GM18508 (cell line): ENCODE data around the gene FGF22.
"Not testable (repeated sequence)": the region's sequence is repeated elsewhere in the genome, so short reads cannot be mapped to it uniquely, and the experiment has no call there.

ENCODE experiments used
- ATAC-seq: cut with Tn5 transposase; IDR thresholded peaks from one replicate; pipeline ENCODE4 v1.9.1; 2021; ENCODE audit warnings: moderate number of reproducible peaks; ENCODE audit not compliant: insufficient read depth, unreplicated experiment

The FGF22 gene

DNA sequence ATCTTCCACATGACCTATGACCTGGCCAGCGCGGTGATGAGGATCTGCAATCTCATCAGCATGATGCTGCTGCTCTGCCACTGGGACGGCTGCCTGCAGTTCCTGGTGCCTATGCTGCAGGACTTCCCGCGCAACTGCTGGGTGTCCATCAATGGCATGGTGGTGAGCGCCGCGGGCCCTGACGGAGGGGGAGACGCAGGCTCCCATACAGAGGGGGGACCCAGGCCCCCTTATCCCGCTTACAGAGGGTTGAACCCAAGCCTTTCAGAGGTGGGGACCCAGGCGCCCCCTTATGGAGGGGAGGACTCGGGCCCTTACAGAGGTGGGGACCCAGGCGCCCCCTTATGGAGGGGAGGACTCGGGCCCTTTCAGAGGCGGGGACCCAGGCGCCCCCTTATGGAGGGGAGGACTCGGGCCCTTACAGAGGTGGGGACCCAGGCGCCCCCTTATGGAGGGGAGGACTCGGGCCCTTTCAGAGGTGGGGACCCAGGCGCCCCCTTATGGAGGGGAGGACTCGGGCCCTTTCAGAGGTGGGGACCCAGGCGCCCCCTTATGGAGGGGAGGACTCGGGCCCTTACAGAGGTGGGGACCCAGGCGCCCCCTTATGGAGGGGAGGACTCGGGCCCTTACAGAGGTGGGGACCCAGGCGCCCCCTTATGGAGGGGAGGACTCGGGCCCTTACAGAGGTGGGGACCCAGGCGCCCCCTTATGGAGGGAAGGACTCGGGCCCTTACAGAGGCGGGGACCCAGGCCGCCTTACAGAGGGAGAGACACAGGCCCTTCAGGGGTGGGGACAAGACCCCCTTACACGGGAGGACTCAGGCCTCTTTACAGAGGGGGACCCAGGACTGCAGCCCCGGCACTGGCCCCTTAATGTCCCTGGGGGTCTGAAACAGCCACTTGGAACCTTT lies 34.4 kb upstream of the FGF22 start:
- not testable (repeated sequence) for ATAC-seq

- ATAC-seq, result no peak
Measured at GRCh38 chr19:607301-608154, 32.2 kb upstream of the FGF22 start.

GRCh38 chr19:608155-609003 lies 31.3 kb upstream of the FGF22 start:
- ATAC-seq, result no peak

GRCh38 chr19:609004-609346 lies 30.7 kb upstream of the FGF22 start:
- no peak for ATAC-seq

- ATAC-seq, result no peak
Measured at GRCh38 chr19:610071-610800, 29.4 kb upstream of the FGF22 start.

DNA sequence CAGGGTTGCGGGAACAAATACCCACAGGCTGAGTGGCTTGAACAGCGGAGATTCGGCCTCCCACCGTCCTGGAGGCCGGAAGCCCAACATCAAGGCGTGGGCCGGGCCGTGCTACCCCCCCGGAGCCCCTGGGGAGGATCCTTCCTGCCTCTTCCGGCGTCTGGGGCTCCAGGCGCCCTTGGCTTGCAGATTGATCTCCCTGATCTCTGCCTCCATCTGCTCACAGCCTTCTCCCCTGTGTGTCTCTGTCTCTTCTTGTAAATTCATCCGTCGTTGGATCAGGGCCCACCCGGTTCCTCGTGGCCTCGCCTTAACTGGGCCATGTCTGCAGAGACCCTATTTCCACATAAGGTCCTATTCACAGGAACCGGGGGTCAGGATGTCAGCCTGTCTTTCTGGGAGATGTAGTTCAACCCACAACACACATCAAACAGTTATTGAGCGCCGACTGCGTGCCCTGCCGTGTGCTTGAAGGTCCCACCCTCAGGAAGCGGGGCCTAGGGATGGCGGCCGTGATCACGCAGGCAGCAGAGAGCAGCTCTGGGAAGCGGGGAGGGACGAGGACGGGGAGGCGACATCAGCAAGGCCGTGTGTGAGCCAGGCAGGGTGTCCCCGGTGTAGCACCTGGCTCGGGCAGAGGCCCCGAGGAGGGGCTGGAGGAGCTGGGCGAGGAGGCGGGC lies 28.7 kb upstream of the FGF22 start:
- ATAC-seq, result no peak

DNA sequence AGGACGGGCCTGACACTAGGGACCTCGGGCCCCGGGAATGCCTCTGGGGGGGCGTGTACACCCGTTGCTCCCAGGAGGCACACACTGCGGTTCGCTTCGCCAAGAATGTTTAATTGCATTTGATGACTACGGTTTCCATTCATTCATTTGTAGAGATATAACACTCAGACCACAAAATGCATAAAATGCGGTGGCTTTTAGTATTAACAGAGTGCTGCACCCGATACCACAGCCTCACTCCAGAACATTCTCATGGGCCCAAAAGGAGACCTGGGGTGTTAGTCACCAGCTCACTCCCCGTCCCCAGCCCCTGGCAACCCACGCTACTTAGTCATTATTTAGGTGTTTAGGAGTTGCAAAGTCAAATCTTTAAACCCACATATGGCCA lies 28.2 kb upstream of the FGF22 start:
- no peak for ATAC-seq

- no peak for ATAC-seq
Measured at GRCh38 chr19:612941-613340, 26.7 kb upstream of the FGF22 start.

- no peak for ATAC-seq
Measured at GRCh38 chr19:613732-614567, 25.7 kb upstream of the FGF22 start.

DNA sequence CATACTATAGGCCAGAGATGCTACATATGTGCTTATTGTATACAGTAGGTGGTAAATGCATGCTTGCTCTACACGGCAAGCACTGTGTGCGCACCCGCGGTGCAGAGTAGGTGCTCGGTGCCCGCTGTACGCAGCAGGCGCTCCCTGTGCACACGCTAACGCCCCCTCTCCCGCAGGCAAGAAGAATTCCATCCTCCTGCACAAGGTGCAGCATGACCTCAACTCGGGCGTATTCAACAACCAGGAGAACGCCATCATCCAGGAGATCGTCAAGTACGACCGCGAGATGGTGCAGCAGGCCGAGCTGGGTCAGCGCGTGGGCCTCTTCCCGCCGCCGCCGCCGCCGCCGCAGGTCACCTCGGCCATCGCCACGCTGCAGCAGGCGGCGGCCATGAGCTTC lies 24.1 kb upstream of the FGF22 start:
- ATAC-seq, result no peak

DNA sequence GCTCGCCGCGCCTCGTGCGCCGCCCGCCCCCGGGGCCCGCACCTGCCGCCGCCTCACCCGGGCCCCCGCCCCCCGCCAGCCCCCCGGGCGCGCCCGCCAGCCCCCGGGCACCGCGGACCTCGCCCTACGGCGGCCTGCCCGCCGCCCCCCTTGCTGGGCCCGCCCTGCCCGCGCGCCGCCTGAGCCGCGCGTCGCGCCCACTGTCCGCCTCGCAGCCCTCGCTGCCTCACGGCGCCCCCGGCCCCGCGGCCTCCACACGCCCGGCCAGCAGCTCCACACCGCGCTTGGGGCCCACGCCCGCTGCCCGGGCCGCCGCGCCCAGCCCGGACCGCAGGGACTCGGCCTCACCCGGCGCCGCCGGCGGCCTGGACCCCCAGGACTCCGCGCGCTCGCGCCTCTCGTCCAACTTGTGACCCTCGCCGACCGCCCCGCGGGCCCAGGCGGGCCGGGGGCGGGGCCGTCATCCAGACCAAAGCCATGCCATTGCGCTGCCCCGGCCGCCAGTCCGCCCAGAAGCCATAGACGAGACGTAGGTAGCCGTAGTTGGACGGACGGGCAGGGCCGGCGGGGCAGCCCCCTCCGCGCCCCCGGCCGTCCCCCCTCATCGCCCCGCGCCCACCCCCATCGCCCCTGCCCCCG lies 23.5 kb upstream of the FGF22 start:
- no peak for ATAC-seq

- ATAC-seq, result no peak
Measured at GRCh38 chr19:616747-617526, 22.7 kb upstream of the FGF22 start.

GRCh38 chr19:617551-618246 lies 22.0 kb upstream of the FGF22 start:
- ATAC-seq, result no peak

DNA sequence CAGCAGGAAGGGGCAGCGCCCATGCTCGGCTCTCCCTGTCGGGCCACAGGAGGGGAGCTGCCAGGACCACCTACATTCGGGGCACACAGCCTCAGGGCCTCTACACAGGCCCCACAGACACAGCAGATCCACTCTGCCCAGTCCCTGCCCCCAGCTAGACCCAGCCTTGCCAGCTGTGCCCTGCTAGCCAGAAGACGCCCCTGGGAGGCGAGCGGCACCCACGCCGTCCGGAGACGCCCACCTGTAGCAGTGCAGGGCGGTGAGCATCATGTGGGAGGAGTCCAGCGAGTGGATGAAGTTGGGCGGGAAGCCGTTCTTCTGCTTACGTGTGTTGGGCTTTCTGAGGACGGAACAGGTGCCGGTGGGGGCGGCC lies 21.4 kb upstream of the FGF22 start:
- ATAC-seq, result no peak

DNA sequence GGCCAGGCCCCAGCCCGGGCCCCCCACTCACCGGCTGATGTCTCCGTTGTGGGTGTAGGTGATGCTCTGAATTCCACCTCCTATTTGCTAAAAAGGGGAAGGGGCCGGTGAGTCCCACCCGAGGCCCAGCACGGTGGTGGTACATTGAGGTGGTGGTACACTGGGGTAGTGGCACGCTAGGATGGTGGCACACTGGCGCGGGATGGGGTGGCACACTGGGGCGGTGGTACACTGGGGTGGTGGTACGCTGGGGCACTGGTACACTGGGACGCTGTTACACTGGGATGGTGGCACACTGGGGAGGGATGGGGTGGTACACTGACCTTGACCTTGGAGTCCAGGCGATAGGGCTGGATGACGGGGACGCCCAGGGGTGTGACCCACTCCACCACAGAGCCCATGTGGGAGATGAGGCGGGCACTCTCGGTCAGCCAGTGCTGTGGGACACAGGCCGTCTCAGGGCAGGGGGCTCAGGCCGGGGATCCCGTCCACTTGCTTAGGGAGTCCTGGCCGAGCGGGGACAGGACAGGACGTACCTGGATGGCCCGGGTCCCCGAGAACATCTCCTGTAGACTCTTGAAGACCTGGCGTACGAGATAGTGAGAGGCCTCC lies 20.9 kb upstream of the FGF22 start:
- no peak for ATAC-seq

- ATAC-seq, result no peak
Measured at GRCh38 chr19:619286-620002, 20.2 kb upstream of the FGF22 start.
